ENCODE data around the gene DXO. TPM values are rescaled to one million over a fixed set of nuclear protein-coding genes. Genes with fewer than 3 reads are reported as not detected.

Gene DXO
- total and polyA plus RNA-seq, 3 donors from 2014 or later, result 43.7 to 96.6 (median 59.1) TPM

DNA sequence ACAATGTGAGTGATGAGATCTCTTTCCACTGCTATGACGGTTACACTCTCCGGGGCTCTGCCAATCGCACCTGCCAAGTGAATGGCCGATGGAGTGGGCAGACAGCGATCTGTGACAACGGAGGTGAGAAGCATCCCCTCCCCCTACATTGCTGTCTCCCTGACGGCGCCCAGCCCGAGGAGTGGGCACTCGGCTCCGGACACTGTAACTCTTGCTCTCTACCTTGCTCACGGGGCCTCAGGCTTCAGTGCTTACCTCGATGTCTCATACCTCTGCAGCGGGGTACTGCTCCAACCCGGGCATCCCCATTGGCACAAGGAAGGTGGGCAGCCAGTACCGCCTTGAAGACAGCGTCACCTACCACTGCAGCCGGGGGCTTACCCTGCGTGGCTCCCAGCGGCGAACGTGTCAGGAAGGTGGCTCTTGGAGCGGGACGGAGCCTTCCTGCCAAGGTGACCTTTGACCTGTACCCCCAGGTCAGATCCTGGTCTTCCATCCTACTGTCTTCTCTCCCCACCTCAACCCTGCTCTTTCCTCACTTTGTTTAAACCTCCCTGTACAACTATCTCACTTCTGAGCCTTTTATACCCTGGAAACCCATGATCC is 24.8 kb downstream of the DXO start:
- H3K27ac ChIP-seq, result no peak overlapping the region
- intact Hi-C loops (cut with DNase I; ENCODE audit: low total_unique reads), result no loop called here

DNA sequence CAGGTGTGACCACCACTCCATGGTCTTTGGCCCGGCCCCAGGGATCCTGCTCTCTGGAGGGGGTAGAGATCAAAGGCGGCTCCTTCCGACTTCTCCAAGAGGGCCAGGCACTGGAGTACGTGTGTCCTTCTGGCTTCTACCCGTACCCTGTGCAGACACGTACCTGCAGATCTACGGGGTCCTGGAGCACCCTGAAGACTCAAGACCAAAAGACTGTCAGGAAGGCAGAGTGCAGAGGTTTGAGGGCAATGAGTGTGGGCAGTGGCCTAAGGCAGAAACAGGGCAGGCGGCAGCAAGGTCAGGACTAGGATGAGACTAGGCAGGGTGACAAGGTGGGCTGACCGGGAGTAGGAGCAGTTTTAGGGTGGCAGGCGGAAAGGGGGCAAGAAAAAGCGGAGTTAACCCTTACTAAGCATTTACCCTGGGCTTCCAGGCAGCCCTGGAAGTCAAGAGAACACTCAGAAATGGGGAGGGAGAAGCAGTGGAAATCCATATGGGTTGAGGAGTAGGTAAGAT is 25.5 kb downstream of the DXO start:
- WGBS, 2 donors, result 89% methylated on average over 11 of the region's 11 CpGs
- TF ChIP-seq, protein P1, sequence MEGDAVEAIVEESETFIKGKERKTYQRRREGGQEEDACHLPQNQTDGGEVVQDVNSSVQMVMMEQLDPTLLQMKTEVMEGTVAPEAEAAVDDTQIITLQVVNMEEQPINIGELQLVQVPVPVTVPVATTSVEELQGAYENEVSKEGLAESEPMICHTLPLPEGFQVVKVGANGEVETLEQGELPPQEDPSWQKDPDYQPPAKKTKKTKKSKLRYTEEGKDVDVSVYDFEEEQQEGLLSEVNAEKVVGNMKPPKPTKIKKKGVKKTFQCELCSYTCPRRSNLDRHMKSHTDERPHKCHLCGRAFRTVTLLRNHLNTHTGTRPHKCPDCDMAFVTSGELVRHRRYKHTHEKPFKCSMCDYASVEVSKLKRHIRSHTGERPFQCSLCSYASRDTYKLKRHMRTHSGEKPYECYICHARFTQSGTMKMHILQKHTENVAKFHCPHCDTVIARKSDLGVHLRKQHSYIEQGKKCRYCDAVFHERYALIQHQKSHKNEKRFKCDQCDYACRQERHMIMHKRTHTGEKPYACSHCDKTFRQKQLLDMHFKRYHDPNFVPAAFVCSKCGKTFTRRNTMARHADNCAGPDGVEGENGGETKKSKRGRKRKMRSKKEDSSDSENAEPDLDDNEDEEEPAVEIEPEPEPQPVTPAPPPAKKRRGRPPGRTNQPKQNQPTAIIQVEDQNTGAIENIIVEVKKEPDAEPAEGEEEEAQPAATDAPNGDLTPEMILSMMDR (IDR thresholded peaks at IDR 0.05), result no peak
- TF ChIP-seq POLR2A (IDR thresholded peaks at IDR 0.05), result no peak
- H3K36me3 ChIP-seq (ENCODE audit: low read depth, missing control alignments), result no peaks in the 10 kb centered on the region
- no peak overlapping the region for H3K4me3 ChIP-seq
- intact Hi-C loops (cut with DNase I; ENCODE audit: low total_unique reads), result no loop called here
- DNase-seq, result no peak
- peaks cover 10% of the 10 kb centered on the region for H3K4me1 ChIP-seq
- H3K27me3 ChIP-seq, result no peaks in the 10 kb centered on the region
- peak overlapping the region; percentile 3 to 69 for H3K27ac ChIP-seq
- H3K9me3 ChIP-seq, result no peaks in the 10 kb centered on the region

More for the DNA sequence above, 24.8 kb downstream of the DXO start:
- Histone ChIP-seq H3K9me3 (no peaks in the 10 kb centered on the region), H3K27me3 (no peaks in the 10 kb centered on the region), H3K4me1 (peaks cover 10% of the 10 kb centered on the region), H3K4me3 (no peak overlapping the region), H3K36me3 (ENCODE audit: low read depth, missing control alignments) (no peaks in the 10 kb centered on the region)
- DNase-seq, result no peak
- TF ChIP-seq, protein P1 (IDR thresholded peaks at IDR 0.05), result no peak
- no peak for TF ChIP-seq POLR2A (IDR thresholded peaks at IDR 0.05)
- 82 to 90% methylated on average over 23 to 24 of the region's 24 CpGs for WGBS, 2 donors

DNA sequence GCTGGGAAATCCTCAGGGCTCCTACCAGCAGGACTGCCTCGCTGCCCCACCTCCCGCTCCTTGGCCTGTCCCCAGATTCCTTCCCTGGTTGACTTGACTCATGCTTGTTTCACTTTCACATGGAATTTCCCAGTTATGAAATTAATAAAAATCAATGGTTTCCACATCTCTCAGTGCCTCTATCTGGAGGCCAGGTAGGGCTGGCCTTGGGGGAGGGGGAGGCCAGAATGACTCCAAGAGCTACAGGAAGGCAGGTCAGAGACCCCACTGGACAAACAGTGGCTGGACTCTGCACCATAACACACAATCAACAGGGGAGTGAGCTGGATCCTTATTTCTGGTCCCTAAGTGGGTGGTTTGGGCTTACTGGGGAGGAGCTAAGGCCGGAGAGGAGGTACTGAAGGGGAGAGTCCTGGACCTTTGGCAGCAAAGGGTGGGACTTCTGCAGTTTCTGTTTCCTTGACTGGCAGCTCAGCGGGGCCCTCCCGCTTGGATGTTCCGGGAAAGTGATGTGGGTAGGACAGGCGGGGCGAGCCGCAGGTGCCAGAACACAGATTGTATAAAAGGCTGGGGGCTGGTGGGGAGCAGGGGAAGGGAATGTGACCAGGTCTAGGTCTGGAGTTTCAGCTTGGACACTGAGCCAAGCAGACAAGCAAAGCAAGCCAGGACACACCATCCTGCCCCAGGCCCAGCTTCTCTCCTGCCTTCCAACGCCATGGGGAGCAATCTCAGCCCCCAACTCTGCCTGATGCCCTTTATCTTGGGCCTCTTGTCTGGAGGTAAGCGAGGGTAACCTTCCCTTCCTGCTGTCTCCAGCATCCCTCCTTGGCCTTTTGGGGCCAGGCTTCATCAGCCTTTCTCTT is 26.2 kb downstream of the DXO start, which contains the start of gene CFB:
Gene CFB (plus strand): TSS at position 589 of the 863 bp plus-strand sequence. CDS start 127 bp downstream, at position 716.
- WGBS, 2 donors, result 52 to 59% methylated on average over 8 to 11 of the region's 11 CpGs
- TF ChIP-seq, protein P1 (IDR thresholded peaks at IDR 0.05), result no peak
- no peak for TF ChIP-seq POLR2A (IDR thresholded peaks at IDR 0.05)
- Histone ChIP-seq H3K36me3 (ENCODE audit: low read depth, missing control alignments) (no peaks in the 10 kb centered on the region), H3K4me1 (peaks cover 15% of the 10 kb centered on the region), H3K27ac (peak within 1 kb of the TSS; percentile 3 to 69), H3K4me3 (no peak within 1 kb of the TSS), H3K27me3 (no peaks in the 10 kb centered on the region), H3K9me3 (no peaks in the 10 kb centered on the region)
- DNase-seq, result peak; percentile 77
- intact Hi-C loops (cut with DNase I; ENCODE audit: low total_unique reads), result no loop called here

DNA sequence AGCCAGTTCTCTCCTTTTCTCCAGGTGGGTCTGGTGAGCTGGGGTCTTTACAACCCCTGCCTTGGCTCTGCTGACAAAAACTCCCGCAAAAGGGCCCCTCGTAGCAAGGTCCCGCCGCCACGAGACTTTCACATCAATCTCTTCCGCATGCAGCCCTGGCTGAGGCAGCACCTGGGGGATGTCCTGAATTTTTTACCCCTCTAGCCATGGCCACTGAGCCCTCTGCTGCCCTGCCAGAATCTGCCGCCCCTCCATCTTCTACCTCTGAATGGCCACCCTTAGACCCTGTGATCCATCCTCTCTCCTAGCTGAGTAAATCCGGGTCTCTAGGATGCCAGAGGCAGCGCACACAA is 26.8 kb downstream of the DXO start:
- Histone ChIP-seq H3K4me1 (peaks cover 19% of the 10 kb centered on the region), H3K36me3 (ENCODE audit: low read depth, missing control alignments) (no peaks in the 10 kb centered on the region), H3K27ac (peak overlapping the region; percentile 3 to 69), H3K9me3 (no peaks in the 10 kb centered on the region), H3K27me3 (no peaks in the 10 kb centered on the region), H3K4me3 (no peak overlapping the region)
- TF ChIP-seq POLR2A (IDR thresholded peaks at IDR 0.05), result no peak
- TF ChIP-seq, protein P1 (IDR thresholded peaks at IDR 0.05), result no peak
- intact Hi-C loops (cut with DNase I; ENCODE audit: low total_unique reads), result no loop called here
- WGBS, 2 donors, result 74 to 85% methylated on average over 9 of the region's 9 CpGs
- no peak for DNase-seq
